Activated CD8-positive, alpha-beta memory T cell treated with anti-CD3 and anti-CD28 coated beads, Interleukin-2, amount 50 U/mL, for 1 hour (primary cell): Measurements from ENCODE around the gene XPO6.
A peak's percentile ranks its signal among the peaks of the same experiment; 100 is the strongest.

Experiments
- DNase-seq: peaks from one replicate; pipeline ENCODE4 v3.0.0-alpha.2; 2020; ENCODE audit errors: extremely low read depth

The XPO6 gene

GRCh38 chr16:28210979-28211588, 681 bp downstream of the XPO6 start:
- DNase-seq: no peak

DNA sequence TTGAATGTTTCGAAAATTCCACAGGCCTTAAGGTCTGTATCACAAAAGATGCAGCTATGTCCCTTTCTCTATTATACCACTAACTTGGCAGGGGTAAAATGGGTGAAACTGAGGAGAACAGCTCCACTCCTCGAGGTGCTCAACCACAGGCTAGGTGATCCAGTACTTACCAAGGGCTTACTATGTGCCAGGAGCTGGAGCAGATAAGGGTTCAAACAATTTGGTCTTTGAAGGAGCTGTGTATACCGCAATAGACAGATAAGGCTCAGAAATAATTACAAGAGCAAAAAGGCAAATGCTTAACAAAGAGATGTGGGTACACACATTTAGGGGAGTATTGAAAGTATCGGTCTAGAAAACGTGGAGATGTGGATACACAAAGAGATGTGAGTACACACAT, 1.5 kb downstream of the XPO6 start:
- DNase-seq: no peak

- DNase-seq: no peak
Observed at GRCh38 chr16:28208824-28209223, 2.9 kb downstream of the XPO6 start.

DNA sequence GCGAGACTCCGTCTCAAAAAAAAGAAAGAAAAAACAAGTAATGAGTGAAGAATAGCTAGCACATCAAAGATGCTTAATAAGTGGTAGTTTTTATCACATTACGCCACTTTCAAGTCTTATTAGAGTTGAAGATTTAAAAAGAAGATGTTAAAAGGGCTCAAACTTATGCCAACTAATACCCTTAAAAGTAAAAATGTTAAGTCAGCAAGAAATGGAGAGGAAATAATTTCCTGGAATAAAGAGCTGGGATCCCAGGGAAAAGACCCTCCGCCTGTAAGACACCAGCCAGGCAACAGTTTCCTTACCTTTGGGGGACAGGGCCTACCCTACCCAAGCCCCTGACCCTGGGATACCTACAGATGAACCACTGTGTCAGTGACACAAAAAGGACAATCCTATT, 3.6 kb downstream of the XPO6 start:
- DNase-seq: no peak

DNA sequence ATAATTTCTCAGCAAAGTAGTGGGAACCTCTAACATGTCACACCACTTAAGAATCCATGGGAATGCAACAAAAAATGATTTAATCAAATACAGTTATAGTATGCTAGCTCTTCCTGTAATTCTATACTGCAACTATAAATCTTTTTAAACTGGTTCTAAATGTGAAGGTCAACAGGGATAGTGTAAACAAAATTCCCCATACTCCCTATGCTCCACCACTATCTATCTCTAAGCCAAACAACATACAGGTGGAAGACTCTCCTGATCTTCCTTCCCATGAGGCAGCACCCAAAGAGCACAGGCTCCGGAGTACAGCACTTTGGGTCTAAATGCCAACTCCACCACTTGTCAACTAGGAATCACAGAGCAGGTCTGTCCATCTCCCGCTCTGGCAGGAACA, 4.4 kb downstream of the XPO6 start:
- DNase-seq: no peak

- no peak for DNase-seq
Observed at GRCh38 chr16:28205974-28206373, 5.8 kb downstream of the XPO6 start.

- no peak for DNase-seq
Observed at GRCh38 chr16:28205117-28205899, 6.5 kb downstream of the XPO6 start.

GRCh38 chr16:28204622-28205021, 7.1 kb downstream of the XPO6 start:
- no peak for DNase-seq

- no peak for DNase-seq
Observed at GRCh38 chr16:28204204-28204603, 7.6 kb downstream of the XPO6 start.

DNA sequence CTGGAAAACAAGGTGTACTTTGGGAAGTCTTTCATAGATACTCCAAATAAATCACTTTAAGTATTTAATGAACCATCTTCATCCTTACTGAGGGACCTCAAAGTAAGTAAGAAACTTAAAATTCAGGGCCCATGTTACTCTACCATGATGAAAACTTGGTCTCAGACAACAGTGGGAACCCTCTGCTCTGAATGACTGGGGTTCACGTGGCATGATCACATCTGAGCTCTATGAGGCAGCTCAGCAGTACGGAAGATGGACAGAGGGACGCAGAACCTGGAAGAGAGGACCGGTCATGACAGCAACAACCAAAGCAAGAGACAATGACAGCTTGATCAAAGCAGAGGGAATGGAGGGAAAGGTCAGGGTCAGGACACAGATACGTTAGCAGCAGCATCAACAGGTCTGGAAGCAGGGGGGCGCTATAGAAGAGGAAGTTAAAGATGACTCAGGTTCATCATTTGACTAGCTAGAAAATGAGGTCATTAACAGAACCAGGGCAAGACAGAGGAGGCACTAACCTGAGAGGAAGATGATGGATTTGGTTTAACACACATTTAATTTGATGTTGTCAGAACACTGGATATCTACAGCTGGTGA, 9.5 kb downstream of the XPO6 start:
- no peak for DNase-seq

DNA sequence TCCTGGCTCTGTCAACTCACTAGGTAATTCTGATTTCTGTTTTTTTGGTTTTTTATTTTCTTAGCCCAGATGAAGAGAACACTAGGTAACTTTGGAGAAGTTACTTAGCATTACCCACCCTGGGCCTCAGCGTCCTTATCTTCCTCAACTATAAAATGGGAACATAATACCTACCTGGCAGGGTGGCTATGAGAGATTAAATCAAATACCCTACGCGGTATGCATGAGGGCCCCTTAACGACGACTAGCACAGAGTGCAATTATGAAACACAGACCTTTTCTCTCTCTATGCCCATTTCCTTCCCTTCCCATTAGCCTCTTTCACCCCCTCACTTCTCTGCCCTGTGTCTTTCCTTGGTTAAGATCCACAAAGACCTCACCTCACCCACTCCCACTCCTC, 11.1 kb downstream of the XPO6 start:
- DNase-seq: no peak

DNA sequence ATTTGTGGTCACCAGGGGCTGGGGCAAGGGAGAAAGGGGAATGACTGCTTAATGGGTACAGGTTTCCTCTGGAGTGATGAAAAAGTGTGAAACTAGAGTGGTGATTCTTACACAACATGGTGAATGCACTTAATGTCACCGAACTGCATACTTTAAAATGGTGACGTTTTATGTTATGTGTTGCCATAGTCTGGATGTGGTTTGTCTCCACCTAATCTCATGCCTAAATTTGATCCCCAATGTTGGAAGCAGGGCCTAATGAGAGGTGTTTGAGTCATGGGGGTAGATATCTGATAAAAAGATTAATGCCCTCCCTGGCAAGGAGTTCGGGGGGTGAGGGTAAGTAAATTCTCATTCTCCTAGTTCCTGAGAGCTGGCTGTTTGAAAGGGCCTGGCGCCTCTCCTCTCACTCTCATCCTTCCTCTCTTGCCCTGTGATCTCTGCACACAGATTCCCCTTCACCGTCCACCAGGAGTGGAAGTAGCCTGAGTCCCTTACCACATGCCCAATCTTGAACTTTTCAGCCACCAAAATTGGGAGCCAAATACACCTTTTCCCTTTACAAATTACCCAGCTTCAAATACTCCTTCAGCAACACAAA, 15.3 kb downstream of the XPO6 start:
- DNase-seq: no peak

GRCh38 chr16:28195859-28196258, 15.9 kb downstream of the XPO6 start:
- no peak for DNase-seq

DNA sequence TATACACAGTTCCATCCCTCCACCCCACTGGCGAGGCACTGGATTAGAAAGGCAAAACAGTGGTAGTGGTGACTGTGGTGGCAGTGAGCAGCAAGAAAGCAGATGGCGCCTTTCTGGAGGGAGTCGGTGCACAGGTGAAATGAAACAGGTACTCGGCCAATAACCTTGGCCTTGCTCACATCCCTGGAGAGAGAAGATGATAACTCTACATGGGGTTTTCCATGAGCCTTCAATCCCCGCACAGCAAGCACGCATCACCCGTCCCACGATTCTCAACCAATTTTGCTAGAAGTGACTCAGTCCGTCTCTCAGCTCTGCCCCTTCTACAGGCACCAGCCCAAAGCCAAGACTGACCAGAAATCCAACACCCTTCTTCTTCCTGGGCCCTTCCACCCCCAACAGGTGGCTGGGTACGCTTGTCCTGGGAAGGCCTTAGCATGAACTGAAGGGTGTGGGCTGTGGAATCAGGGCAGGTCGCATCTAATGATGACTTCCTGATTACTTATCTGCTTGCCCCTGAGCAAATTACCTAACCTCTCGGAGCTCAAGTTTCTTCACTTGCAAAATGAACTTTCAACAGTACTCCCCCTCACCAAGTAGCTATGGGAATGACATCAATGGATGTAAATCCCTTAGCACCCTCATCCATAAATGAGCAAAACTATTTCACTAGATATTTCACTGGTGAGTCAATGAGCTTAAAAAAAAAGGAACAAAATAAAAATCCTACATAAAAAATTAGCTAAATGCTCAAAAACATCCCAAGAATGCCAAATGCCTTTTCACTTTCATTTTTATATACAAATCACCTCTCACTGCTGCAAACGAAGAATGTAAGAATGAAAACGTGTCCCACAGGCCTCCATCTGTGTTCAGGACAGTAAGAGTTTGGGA, 18.0 kb downstream of the XPO6 start:
- no peak for DNase-seq

DNA sequence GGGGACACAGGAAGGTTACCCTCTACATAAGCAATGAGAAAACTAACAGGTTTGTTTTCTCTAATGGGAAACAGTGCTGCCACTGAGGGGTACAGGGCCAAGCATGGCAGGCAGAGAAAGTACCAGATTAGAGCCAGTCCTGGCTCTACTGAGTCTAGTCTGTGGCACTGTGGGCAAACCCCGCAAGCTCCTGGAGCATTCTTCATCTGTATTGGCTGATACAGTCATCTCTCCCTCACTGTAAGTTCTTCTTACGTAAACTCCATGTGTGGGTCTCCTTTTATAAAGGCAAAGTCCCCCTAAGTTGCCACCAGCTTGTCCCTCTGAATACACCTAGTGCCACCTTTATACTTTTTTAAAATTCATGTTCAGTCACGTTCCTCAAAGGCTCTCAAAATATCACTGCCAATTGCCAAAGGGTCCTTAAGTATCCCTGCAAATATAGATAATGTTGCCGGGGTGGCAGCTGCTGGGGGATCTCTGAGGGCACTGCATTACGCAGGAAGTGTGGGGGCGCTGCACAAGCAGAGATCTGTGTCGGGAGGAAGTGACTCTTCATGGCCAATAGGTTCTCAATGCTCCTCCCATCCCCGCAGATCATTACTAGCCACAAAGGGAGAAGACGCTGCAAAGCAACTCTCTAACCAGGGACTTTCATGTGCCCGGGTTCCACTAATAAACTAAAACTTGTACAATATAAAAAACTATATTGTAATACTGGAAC, 18.8 kb downstream of the XPO6 start:
- DNase-seq: peak; percentile 61

DNA sequence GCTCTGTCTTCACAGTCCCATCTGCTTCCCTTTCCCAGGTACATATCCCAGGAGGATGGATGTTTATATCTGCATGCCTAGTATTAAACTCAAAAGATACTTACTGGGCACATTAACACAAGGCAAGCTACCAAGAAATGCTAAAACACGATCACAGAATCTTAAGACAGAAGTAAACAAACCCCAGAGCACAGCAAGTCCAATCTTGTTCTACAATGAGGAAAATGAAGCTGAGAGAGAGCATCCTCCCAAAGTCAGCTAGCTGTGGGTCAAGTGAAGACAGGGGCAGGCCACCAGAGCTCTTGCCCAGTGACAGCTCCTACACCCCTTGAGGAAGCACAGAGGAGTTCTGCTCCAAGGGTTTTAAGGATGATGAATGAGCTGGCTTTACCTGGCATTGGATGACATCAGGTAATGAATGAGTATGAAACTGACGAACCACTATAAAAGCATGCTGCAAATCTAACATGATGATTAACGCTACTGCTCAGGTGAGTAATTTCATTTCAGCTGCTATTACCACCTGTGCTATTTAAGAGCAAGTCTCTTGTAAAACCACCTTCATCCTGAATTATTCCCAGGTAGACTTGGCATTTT, 20.3 kb downstream of the XPO6 start:
- no peak for DNase-seq

DNA sequence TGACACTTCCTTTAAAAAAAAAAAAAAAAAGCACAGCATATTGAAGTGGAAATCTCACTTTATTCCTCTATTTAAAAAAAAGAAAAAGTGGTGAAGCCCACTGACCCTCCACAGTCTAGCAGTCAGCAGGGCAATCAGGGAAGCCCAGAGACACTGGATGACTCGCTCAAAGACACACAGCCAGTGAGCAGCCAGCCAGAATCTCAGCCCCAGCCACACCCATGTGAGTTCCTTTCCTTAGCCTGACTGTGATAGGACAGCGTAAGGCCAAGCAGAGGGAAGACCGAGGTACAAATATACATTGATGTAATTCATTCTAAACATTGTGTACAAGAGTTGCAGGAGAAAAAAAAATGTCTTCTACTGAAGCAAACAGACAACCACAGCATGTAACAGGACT, 22.5 kb downstream of the XPO6 start:
- DNase-seq: no peak

DNA sequence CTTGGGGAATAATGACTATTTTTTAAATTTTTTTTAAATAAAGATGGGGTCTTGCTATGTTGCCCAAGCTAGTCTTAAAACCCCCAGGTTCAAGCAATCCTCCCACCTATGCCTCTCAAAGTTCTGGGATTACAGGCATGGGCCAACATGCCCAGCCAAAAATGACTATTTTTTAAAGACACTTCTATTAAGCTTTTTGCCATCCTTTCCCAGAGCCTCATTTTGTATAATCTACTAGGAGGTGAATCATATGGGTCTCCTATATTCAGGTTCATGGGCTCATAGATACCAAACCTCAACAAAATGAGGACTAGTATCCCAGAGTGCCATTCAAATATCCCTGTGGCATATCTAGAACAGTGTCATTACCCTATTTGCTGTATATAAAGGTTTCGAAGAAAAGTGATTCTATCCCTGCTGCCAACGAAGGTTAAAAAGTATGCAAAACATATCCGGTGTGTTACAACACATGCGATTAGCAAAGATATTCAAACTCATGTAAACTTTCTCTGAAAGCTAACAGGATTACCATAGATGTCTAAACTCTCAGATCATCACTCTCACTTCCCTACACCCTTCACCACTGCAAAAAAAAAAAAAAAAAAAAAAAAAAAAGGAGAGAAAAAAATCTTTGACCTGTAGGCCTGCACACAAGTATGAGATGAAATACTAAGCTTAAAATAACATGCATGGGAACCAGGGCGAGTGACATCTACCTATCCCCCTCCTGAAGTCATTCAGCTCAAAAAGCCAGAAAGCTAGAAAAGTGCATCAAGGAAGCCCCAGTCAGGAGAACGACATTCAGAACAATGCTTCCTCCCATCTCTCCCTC, 23.5 kb downstream of the XPO6 start:
- DNase-seq: no peak

DNA sequence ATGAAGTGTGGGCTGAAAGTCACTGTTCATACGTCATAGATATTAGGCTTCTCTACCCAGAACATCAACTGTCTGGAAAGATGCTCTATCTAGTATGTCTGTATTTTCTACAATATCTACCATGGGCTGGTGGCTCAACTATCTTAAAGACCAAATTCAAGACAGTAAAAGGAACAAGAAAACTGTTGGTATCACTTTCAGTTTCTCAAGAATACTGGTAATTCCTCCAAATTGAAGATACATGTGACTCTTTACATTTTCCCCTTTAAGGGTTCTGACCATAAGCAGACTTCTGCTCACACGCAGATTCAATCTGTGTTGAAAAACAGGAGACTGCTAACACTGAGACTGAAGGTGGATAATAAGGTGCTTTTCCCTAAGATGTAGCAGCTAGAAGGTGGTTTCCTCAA, 24.2 kb downstream of the XPO6 start:
- no peak for DNase-seq

- no peak for DNase-seq
Observed at GRCh38 chr16:28186752-28187151, 25.0 kb downstream of the XPO6 start.
